HCT116 (cell line): ENCODE results near the gene CREB3L1.

ENCODE experiments used
- TCF7L2 ChIP-seq: IDR thresholded peaks from 2 replicates; pipeline ENCODE4 v1.7.0; 2011; ENCODE audit warnings: borderline replicate concordance, inconsistent platforms; ENCODE audit not compliant: insufficient read depth, insufficient read length; ENCODE audit errors: extremely low read depth
- TF ChIP-seq, protein P1 (sequence below), 3 experiments: fragments of 200-600 bp in 1 of 3; sonication (generic) in 1 of 3; IDR thresholded peaks in 2 of 3; conservative IDR thresholded peaks in 1 of 3; 2 replicates each; pipeline ENCODE4 v1.5.1; 2012 to 2017; ENCODE audit warnings: low read depth in 2 of 3, low read length in 2 of 3, antibody characterized with exemption in 1 of 3, borderline replicate concordance in 1 of 3, control low read depth in 1 of 3, mild to moderate bottlenecking in 1 of 3, mixed read lengths in 1 of 3, mixed run types in 1 of 3, moderate library complexity in 1 of 3; ENCODE audit not compliant: insufficient read depth in 1 of 3

DNA sequence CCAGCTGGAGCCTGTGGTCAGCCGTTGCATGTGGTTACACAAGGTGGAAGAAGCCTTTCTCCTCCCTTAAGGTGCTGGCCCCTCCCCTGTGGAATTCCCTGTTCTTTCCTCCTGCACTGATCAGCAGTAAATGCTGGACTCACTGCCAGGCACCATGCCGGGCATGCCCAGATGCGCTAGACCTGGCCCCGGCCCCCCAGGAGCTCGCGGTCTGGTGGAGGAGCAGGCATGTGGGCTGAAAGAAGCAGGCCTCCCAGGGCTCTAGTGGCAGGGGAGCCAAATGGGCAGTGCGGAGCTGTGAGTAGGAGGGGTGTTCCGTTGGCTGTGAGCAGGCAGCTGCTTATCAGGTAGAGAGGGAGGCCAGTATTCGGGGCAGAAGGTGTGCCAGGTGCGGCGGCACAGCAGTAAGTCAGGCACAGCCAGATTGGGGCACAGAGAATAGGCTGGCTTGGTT lies 80.0 kb downstream of the CREB3L1 start:
- TF ChIP-seq, protein P1, sequence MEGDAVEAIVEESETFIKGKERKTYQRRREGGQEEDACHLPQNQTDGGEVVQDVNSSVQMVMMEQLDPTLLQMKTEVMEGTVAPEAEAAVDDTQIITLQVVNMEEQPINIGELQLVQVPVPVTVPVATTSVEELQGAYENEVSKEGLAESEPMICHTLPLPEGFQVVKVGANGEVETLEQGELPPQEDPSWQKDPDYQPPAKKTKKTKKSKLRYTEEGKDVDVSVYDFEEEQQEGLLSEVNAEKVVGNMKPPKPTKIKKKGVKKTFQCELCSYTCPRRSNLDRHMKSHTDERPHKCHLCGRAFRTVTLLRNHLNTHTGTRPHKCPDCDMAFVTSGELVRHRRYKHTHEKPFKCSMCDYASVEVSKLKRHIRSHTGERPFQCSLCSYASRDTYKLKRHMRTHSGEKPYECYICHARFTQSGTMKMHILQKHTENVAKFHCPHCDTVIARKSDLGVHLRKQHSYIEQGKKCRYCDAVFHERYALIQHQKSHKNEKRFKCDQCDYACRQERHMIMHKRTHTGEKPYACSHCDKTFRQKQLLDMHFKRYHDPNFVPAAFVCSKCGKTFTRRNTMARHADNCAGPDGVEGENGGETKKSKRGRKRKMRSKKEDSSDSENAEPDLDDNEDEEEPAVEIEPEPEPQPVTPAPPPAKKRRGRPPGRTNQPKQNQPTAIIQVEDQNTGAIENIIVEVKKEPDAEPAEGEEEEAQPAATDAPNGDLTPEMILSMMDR (IDR thresholded peaks at IDR 0.05 in 2 of 3, conservative IDR thresholded peaks at IDR 0.05 in 1 of 3; ENCODE audit: borderline replicate concordance in 1 of 3, insufficient read depth in 1 of 3, low read depth in 2 of 3, low read length in 2 of 3) = no peak
- no peak for TF ChIP-seq TCF7L2
